ENCODE measurements around the gene POLRMT.
A peak's percentile ranks its signal among the peaks of the same experiment; 100 is the strongest.
"Not testable (repeated sequence)": the region's sequence is repeated elsewhere in the genome, so short reads cannot be mapped to it uniquely, and the experiment has no call there.

Gene POLRMT

GRCh38 chr19:604355-604754 lies 29.0 kb downstream of the POLRMT start:
- in situ Hi-C loops (cut with HindIII; ENCODE audit: low pct_ligation_motif_present, low pct_unique_long_range_greater_than_20kb, low sequenced_read_pairs), result no loop called here
- DNase-seq, result no peak

- DNase-seq; in situ Hi-C loops (cut with HindIII; ENCODE audit: low pct_ligation_motif_present, low pct_unique_long_range_greater_than_20kb, low sequenced_read_pairs): not testable (repeated sequence)
Observed at GRCh38 chr19:603779-604178, 29.6 kb downstream of the POLRMT start.

GRCh38 chr19:603302-603639 lies 30.1 kb downstream of the POLRMT start:
- in situ Hi-C loops (cut with HindIII; ENCODE audit: low pct_ligation_motif_present, low pct_unique_long_range_greater_than_20kb, low sequenced_read_pairs); DNase-seq: not testable (repeated sequence)

- in situ Hi-C loops (cut with HindIII; ENCODE audit: low pct_ligation_motif_present, low pct_unique_long_range_greater_than_20kb, low sequenced_read_pairs), result no loop called here
- DNase-seq, result no peak
Observed at GRCh38 chr19:602391-603301, 30.7 kb downstream of the POLRMT start.

- in situ Hi-C loops (cut with HindIII; ENCODE audit: low pct_ligation_motif_present, low pct_unique_long_range_greater_than_20kb, low sequenced_read_pairs), result no loop called here
- DNase-seq, result no peak
Observed at GRCh38 chr19:601790-602189, 31.5 kb downstream of the POLRMT start.

GRCh38 chr19:601310-601709 lies 32.0 kb downstream of the POLRMT start:
- no peak for DNase-seq
- in situ Hi-C loops (cut with HindIII; ENCODE audit: low pct_ligation_motif_present, low pct_unique_long_range_greater_than_20kb, low sequenced_read_pairs), result no loop called here

- in situ Hi-C loops (cut with HindIII; ENCODE audit: low pct_ligation_motif_present, low pct_unique_long_range_greater_than_20kb, low sequenced_read_pairs), result no loop called here
Observed at GRCh38 chr19:597406-598315, 35.7 kb downstream of the POLRMT start.

GRCh38 chr19:596263-596655 lies 37.1 kb downstream of the POLRMT start:
- DNase-seq, result no peak
- in situ Hi-C loops (cut with HindIII; ENCODE audit: low pct_ligation_motif_present, low pct_unique_long_range_greater_than_20kb, low sequenced_read_pairs), result no loop called here

More at GRCh38 chr19:597406-598315, 35.7 kb downstream of the POLRMT start:
- no peak for DNase-seq

- in situ Hi-C loops (cut with HindIII; ENCODE audit: low pct_ligation_motif_present, low pct_unique_long_range_greater_than_20kb, low sequenced_read_pairs), result no loop called here
- no peak for DNase-seq
Observed at GRCh38 chr19:595326-596262, 37.7 kb downstream of the POLRMT start.

GRCh38 chr19:594265-594870 lies 39.0 kb downstream of the POLRMT start:
- in situ Hi-C loops (cut with HindIII; ENCODE audit: low pct_ligation_motif_present, low pct_unique_long_range_greater_than_20kb, low sequenced_read_pairs), result no loop called here
- no peak for DNase-seq

GRCh38 chr19:593505-593904 lies 39.8 kb downstream of the POLRMT start:
- in situ Hi-C loops (cut with HindIII; ENCODE audit: low pct_ligation_motif_present, low pct_unique_long_range_greater_than_20kb, low sequenced_read_pairs), result no loop called here
- no peak for DNase-seq

- no peak for DNase-seq
- in situ Hi-C loops (cut with HindIII; ENCODE audit: low pct_ligation_motif_present, low pct_unique_long_range_greater_than_20kb, low sequenced_read_pairs), result no loop called here
Observed at GRCh38 chr19:593055-593454, 40.3 kb downstream of the POLRMT start.

- in situ Hi-C loops (cut with HindIII; ENCODE audit: low pct_ligation_motif_present, low pct_unique_long_range_greater_than_20kb, low sequenced_read_pairs), result no loop called here
Observed at GRCh38 chr19:592101-592500, 41.2 kb downstream of the POLRMT start.

GRCh38 chr19:591099-591958 lies 42.0 kb downstream of the POLRMT start:
- in situ Hi-C loops (cut with HindIII; ENCODE audit: low pct_ligation_motif_present, low pct_unique_long_range_greater_than_20kb, low sequenced_read_pairs), result no loop called here
- DNase-seq, result peak; percentile 44

More at GRCh38 chr19:592101-592500, 41.2 kb downstream of the POLRMT start:
- DNase-seq, result no peak

- in situ Hi-C loops (cut with HindIII; ENCODE audit: low pct_ligation_motif_present, low pct_unique_long_range_greater_than_20kb, low sequenced_read_pairs), result no loop called here
- no peak for DNase-seq
Observed at GRCh38 chr19:590750-591098, 42.6 kb downstream of the POLRMT start.

GRCh38 chr19:590396-590745 lies 43.0 kb downstream of the POLRMT start:
- peak; percentile 20 for DNase-seq
- in situ Hi-C loops (cut with HindIII; ENCODE audit: low pct_ligation_motif_present, low pct_unique_long_range_greater_than_20kb, low sequenced_read_pairs), result no loop called here

- in situ Hi-C loops (cut with HindIII; ENCODE audit: low pct_ligation_motif_present, low pct_unique_long_range_greater_than_20kb, low sequenced_read_pairs), result no loop called here
- DNase-seq, result no peak
Observed at GRCh38 chr19:589693-590395, 43.5 kb downstream of the POLRMT start, which contains the start of gene HCN2. HCN2 (plus strand) TSS chr19:589881; CDS start chr19:589946, 65 bp downstream.

All from ACHN (cell line).